WI38 (cell line): ENCODE results near the gene AGTRAP.

ENCODE experiments used
- H3K4me3 ChIP-seq: 2 replicates; pipeline ENCODE4 v1.5.1; 2011; ENCODE audit warnings: low read depth, mild to moderate bottlenecking, control low read depth, low read length
- TF ChIP-seq, protein P1 (sequence below): IDR thresholded peaks from 2 replicates; pipeline ENCODE4 v1.5.1; 2012; ENCODE audit warnings: low read depth, mild to moderate bottlenecking, control low read depth, low read length

Gene AGTRAP

DNA sequence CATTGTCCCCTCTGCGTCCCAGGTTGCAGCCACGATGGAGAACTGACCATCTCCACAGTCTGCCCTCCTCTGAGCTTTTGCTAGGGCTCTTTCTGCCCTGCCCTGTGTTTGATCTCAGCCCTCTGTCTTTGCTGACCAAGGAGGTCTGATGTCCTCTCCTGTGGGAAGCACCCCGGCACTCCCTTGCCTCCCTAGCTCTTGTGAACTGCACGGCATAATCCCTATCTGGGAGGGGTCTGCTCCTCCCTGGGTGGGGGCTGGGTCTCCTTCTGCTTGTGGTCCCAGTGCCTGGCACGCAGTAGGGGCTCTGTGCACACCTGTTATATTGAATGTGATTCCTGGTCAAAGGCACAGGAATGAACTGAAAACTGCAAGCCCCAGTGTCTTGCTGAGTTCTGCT is 42.0 kb upstream of the AGTRAP start:
- TF ChIP-seq, protein P1, sequence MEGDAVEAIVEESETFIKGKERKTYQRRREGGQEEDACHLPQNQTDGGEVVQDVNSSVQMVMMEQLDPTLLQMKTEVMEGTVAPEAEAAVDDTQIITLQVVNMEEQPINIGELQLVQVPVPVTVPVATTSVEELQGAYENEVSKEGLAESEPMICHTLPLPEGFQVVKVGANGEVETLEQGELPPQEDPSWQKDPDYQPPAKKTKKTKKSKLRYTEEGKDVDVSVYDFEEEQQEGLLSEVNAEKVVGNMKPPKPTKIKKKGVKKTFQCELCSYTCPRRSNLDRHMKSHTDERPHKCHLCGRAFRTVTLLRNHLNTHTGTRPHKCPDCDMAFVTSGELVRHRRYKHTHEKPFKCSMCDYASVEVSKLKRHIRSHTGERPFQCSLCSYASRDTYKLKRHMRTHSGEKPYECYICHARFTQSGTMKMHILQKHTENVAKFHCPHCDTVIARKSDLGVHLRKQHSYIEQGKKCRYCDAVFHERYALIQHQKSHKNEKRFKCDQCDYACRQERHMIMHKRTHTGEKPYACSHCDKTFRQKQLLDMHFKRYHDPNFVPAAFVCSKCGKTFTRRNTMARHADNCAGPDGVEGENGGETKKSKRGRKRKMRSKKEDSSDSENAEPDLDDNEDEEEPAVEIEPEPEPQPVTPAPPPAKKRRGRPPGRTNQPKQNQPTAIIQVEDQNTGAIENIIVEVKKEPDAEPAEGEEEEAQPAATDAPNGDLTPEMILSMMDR: no peak
- H3K4me3 ChIP-seq: no peak overlapping the region

DNA sequence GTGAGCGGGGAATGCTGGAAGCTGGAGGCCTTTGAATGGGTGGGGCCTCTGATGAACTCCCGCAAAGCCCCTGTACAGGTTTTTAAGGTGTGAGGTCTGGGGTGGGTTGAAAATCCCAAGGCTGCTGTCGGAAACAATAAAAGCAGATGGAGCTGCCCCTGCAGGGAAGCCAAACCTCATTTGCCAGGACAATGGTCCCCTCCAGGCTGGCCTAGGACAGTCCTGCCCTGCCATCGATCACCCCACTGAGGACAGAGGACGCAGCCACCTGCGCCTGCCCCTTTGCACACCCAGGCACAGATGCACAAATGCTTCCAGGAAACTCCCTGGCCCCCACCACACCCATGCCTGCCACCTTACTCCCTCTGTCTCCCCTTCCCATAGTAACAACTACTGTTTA is 40.1 kb upstream of the AGTRAP start:
- TF ChIP-seq, protein P1: no peak
- no peak overlapping the region for H3K4me3 ChIP-seq

DNA sequence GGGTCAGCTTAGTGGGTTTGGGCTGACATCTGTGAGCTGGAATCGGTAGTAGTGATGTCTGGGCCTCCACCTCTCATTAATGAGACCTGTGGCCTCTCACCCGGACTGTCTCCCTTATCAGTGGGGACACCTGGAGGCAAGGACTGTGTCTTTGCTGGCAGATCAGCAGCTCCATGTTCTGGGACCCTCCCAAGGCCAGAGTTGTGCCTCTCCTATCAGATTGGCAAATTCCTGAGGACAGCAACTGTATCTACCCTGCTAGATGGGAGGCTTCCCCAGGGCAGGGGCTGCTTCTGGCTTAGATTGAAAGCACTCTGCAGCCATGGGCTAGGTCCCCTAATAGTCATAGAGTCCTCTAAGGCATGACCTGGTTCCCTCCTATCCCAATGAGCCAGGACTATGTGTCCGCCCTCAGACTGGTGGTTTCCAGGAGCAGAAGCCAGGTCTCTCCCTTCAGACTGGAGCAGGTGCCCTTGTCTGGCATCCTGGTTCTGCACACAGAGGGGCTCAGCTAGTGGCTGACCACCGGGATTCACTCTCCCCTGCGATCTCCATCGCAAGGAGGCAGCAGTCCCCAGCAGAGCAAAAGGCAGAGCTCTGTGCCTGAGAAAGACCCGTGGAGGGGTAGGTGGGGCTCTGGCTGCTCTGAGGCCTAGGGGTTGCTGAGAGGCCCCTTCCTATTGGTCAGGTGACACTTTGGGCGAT is 38.6 kb upstream of the AGTRAP start:
- no peak overlapping the region for H3K4me3 ChIP-seq
- TF ChIP-seq, protein P1: no peak

DNA sequence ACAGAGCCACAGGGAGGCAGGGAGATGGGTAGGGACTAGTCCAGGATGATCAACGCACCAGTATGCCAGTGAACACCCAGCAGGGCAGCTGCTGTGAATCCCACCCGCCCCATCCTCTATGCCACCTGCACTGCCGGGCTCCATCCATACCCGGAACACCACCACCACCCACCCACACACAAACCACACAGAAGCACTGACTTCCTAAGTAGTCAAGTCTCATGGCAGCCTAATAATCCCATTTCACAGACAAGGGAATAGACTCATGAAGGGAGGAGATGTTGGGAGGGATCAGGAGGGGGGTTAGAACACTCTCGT is 38.1 kb upstream of the AGTRAP start:
- TF ChIP-seq, protein P1: no peak
- H3K4me3 ChIP-seq: no peak overlapping the region

DNA sequence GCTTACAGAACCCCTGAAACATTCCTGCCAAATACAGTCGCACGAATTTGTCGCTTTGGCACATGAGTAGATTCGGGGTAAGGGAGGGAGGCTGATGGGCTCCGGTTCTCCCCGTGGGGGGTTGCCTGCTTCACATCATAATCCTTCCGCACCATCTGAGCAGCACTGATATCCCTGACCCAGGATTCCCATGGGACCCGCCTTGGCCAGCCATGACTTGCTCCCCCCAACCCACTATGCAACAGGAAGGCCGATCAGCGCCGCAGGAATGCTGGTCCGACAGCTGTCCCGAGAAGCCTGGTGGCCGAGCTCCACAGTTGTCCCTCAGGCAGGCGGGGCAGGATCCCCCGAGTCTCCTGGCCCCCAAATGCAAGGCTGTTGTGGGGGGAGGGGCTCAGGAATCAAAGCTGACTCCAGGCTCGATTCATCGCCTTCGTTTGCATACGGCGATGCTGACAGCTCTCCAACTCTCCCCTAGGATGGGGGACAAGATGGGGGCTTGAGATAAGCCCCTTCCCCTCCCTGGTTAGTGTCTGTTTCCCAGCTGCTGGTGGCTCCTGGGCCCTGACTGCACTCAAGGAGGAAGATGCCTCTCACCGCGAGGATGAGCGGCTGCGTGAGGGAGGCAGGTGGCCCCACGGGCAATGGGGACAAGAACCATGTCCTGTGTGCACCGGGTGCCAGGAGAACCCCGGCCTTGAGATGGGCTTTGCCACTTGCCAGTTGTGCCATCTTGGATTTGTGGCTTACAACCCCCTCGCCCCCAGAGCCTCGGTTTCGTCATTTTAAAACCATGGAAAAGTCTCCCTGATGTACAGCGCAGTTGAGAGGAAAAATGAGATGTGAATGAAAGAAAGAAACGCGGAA is 35.1 kb upstream of the AGTRAP start:
- TF ChIP-seq, protein P1: no peak
- H3K4me3 ChIP-seq: no peak overlapping the region

DNA sequence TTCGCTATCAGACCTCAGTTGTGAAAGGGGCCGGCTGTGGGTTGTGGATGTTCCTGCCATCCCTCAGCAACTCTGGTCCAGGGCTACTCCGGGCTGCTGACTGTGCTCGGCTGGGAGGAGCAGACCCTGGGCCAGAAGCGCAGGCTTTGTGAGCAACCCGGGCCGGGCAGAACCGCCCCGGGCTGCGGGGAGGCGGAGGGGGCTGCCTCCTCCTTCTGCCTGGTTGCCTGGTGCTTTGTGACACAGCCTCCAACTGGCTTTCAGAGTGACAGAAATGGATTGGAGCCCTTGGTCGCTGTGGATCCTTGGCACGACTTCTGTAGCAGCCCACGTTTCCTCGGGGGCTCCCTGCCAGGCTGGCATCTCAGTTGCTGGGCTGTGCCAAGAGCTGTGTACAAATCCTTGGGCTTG is 34.4 kb upstream of the AGTRAP start:
- TF ChIP-seq, protein P1: no peak

DNA sequence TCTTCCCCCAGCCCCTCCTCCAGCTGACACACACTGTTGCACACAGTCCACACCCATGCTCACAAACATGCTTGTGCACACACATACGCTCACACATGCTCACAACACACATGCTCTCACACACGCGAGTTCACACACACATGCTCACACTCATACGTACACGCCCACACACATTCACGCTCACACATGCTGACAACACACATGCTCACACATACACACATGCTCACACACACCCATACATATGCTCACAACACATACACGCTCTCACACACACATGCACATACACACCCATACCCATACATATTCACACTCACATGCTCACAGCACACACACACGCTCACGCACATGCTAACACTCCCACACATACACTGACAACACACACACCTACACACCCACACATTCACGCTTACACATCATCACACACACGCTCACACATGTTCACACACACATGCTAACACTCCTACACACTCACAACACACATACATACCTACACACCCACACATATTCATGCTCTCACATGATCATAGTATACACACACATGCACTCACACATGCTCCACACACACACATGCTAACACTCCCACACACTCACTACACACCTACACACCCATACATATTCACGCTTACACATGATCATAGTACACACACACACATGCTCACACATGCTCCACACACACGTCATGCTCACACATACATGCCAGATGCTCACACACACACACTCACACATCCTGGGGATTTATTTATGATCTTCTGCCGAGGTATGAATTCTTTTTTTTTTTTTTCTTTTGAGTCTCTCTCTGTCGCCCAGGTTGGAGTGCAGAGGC is 33.7 kb upstream of the AGTRAP start:
- no peak overlapping the region for H3K4me3 ChIP-seq
- TF ChIP-seq, protein P1: no peak

More for the DNA sequence above, 34.4 kb upstream of the AGTRAP start:
- no peak overlapping the region for H3K4me3 ChIP-seq
